T-cell (primary cell): ENCODE results near the gene C1QTNF3. TPM values are rescaled to one million over a fixed set of nuclear protein-coding genes. Genes with fewer than 3 reads are reported as not detected.

Experiments used
- ATAC-seq, 4 experiments: fragments of 200-7000 bp in 3 of 4; fragments of 150-1000 bp in 1 of 4; cut with Tn5 transposase; replicated peaks in 1 of 4; 1 replicate in 3 of 4; 2 replicates in 1 of 4; pipeline ENCODE4 v1.10.0; 2021; ENCODE audit warnings: moderate library complexity in 3 of 4, mild to moderate bottlenecking in 2 of 4, moderate number of reproducible peaks in 1 of 4
- CTCF ChIA-PET, 2 donors: fragments of 300-600 bp; sonication (Branson Sonifier 250); formaldehyde crosslinking; loops; one replicate each; lab custom pipeline; 2022; ENCODE audit warnings: antibody characterized with exemption in 2 of 2; lab: Charles Lee
- POLR2A ChIA-PET, 2 donors: fragments of 300-600 bp; sonication (Branson Sonifier 250); formaldehyde crosslinking; loops; one replicate each; lab custom pipeline; 2022; ENCODE audit warnings: antibody characterized with exemption in 2 of 2; lab: Charles Lee
- DNase-seq, 35 experiments: peaks; one replicate each; pipeline versions ENCODE4 v3.0.0 to v3.0.0-alpha.2; 2013 to 2023
- H3K27ac ChIP-seq: one replicate; pipeline ENCODE4 v1.5.1; 2013; ENCODE audit warnings: low read length
- H3K27me3 ChIP-seq, 2 experiments: replicated peaks in 1 of 2; 1 replicate in 1 of 2; 2 replicates in 1 of 2; pipeline versions ENCODE4 v1.6.1 to v1.7.0; 2013; ENCODE audit warnings: low read length in 1 of 2, mixed read lengths in 1 of 2; ENCODE audit not compliant: control insufficient read depth in 2 of 2, insufficient read depth in 2 of 2; ENCODE audit errors: extremely low read depth in 1 of 2
- H3K36me3 ChIP-seq, 2 donors: 1 replicate in 1 of 2; 2 replicates in 1 of 2; pipeline versions ENCODE4 v1.6.1 to v1.7.0; 2013; ENCODE audit warnings: low read length in 1 of 2; ENCODE audit not compliant: control insufficient read depth in 2 of 2, insufficient read depth in 1 of 2; ENCODE audit errors: extremely low read depth in 1 of 2
- H3K4me1 ChIP-seq, 2 experiments: 1 replicate in 1 of 2; 2 replicates in 1 of 2; pipeline versions ENCODE4 v1.6.1 to v1.7.0; 2013; ENCODE audit warnings: low read length in 2 of 2, mixed read lengths in 1 of 2; ENCODE audit not compliant: insufficient read depth in 2 of 2, control insufficient read depth in 1 of 2; ENCODE audit errors: extremely low read depth in 1 of 2
- H3K4me3 ChIP-seq, 2 donors: 1 replicate in 1 of 2; 2 replicates in 1 of 2; pipeline versions ENCODE4 v1.5.1 to v1.7.0; 2013; ENCODE audit warnings: mild to moderate bottlenecking in 2 of 2, low read length in 1 of 2, moderate library complexity in 1 of 2; ENCODE audit not compliant: control insufficient read depth in 1 of 2; ENCODE audit errors: extremely low read depth in 1 of 2
- H3K9me3 ChIP-seq: 2 replicates; pipeline ENCODE4 v1.7.0; 2013
- H3K27ac Mint-ChIP-seq, 2 donors: one replicate each; pipeline ENCODE4 v1.8.0; 2020 to 2021; ENCODE audit warnings: mild to moderate bottlenecking in 2 of 2, mixed read lengths in 2 of 2
- H3K27me3 Mint-ChIP-seq, 2 donors: one replicate each; pipeline ENCODE4 v1.8.0; 2021 to 2022; ENCODE audit warnings: mixed read lengths in 2 of 2
- H3K36me3 Mint-ChIP-seq: one replicate; pipeline ENCODE4 v1.8.0; 2021; ENCODE audit warnings: mixed read lengths
- H3K4me1 Mint-ChIP-seq, 3 donors: one replicate each; pipeline ENCODE4 v1.8.0; 2020 to 2022; ENCODE audit warnings: mixed read lengths in 3 of 3, mild to moderate bottlenecking in 1 of 3
- H3K4me3 Mint-ChIP-seq, 3 donors: one replicate each; pipeline ENCODE4 v1.8.0; 2020 to 2022; ENCODE audit warnings: mild to moderate bottlenecking in 3 of 3, mixed read lengths in 3 of 3, moderate library complexity in 3 of 3
- H3K9me3 Mint-ChIP-seq, 3 donors: one replicate each; pipeline ENCODE4 v1.8.0; 2020 to 2022; ENCODE audit warnings: mixed read lengths in 3 of 3
- WGBS: methylation state at CpG from one replicate; pipeline ENCODE4 v1.1.5; 2013; ENCODE audit warnings: missing lambda C conversion rate; ENCODE audit not compliant: insufficient coverage; 5-methylcytosine and 5-hydroxymethylcytosine counted together
- total RNA-seq, 35 experiments: library from RNA in 6 of 35; stranded (reverse) in 6 of 35; fragments of 120-200 nt in 1 of 35; gene quantifications; one replicate each; pipeline versions ENCODE4 v1.2.1 to v1.2.4 and lab custom pipeline; 2013 to 2026

C1QTNF3 gene
- total RNA-seq, 5 donors from 2014 or later (not counting 1 experiment from before 2014, with no cell fraction given): 5.4 to 10.6 (median 5.7) TPM

DNA sequence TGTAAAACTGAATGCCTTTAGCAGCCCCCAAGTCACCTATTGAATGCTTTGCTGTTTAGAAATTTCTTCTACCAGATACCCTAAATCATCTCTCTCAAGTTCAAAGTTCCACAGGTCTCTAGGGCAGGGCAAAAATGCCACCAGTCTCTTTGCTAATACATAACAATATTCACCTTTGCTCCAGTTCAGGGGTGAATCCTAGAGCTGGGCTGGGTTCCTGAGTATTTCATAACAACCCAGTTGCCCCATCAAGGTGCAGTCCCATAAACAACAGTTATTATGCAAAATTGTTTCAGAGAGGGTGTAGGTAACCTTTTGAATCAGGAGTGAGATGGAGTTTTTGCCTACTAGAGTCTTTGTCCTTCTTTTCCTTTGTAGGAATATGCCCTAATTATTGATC is 19.0 kb upstream of the C1QTNF3 start:
- Mint-ChIP-seq H3K9me3 (peaks cover 0 to 2% (median 0%) of the 10 kb centered on the region in 3 donors), H3K27me3 (no peaks in the 10 kb centered on the region), H3K36me3 (peaks cover 73% of the 10 kb centered on the region), H3K4me1 (no peaks in the 10 kb centered on the region), H3K27ac (no peak overlapping the region), H3K4me3 (no peak overlapping the region)
- DNase-seq (no peak), ATAC-seq (no peak)
- Histone ChIP-seq H3K36me3 (peaks cover 0 to 2% of the 10 kb centered on the region in 2 donors), H3K9me3 (no peaks in the 10 kb centered on the region), H3K27me3 (no peaks in the 10 kb centered on the region), H3K4me1 (no peaks in the 10 kb centered on the region), H3K4me3 (no peak overlapping the region), H3K27ac (no peak overlapping the region)
- ChIA-PET CTCF (no interaction called here), POLR2A (no interaction called here)

GRCh38 chr5:34059977-34060376 is 17.0 kb upstream of the C1QTNF3 start:
- Histone ChIP-seq H3K36me3 (peaks cover 0 to 2% of the 10 kb centered on the region in 2 donors), H3K9me3 (no peaks in the 10 kb centered on the region), H3K27me3 (no peaks in the 10 kb centered on the region), H3K4me1 (no peaks in the 10 kb centered on the region), H3K4me3 (no peak overlapping the region), H3K27ac (no peak overlapping the region)
- no peak for DNase-seq
- ChIA-PET CTCF (no interaction called here), POLR2A (no interaction called here)
- Mint-ChIP-seq H3K4me1 (no peaks in the 10 kb centered on the region), H3K27ac (no peak overlapping the region), H3K27me3 (no peaks in the 10 kb centered on the region), H3K36me3 (peaks cover 65% of the 10 kb centered on the region), H3K4me3 (no peak overlapping the region), H3K9me3 (no peaks in the 10 kb centered on the region)
- WGBS: no CpG with 5 or more reads among the region's 1 CpG
- no peak for ATAC-seq

GRCh38 chr5:34058532-34058931 is 15.5 kb upstream of the C1QTNF3 start:
- POLR2A ChIA-PET: no interaction called here
- no peaks in the 10 kb centered on the region for H3K4me1 Mint-ChIP-seq
- H3K27me3 Mint-ChIP-seq: no peaks in the 10 kb centered on the region
- no peaks in the 10 kb centered on the region for H3K9me3 Mint-ChIP-seq
- ATAC-seq (no peak), DNase-seq (no peak)
- Histone ChIP-seq H3K9me3 (no peaks in the 10 kb centered on the region), H3K36me3 (no peaks in the 10 kb centered on the region), H3K4me1 (no peaks in the 10 kb centered on the region), H3K27ac (no peak overlapping the region), H3K27me3 (no peaks in the 10 kb centered on the region), H3K4me3 (no peak overlapping the region)
- CTCF ChIA-PET: interaction anchor here in 1 of 2 donors (0.6 kb wide), 1 partner anchor 62 kb away, joined by 3 read pairs; no protein-coding TSS in a partner anchor
- H3K4me3 Mint-ChIP-seq: no peak overlapping the region
- peaks cover 62% of the 10 kb centered on the region for H3K36me3 Mint-ChIP-seq
- no peak overlapping the region for H3K27ac Mint-ChIP-seq
- 100% methylated on average over 1 of the region's 2 CpGs for WGBS

DNA sequence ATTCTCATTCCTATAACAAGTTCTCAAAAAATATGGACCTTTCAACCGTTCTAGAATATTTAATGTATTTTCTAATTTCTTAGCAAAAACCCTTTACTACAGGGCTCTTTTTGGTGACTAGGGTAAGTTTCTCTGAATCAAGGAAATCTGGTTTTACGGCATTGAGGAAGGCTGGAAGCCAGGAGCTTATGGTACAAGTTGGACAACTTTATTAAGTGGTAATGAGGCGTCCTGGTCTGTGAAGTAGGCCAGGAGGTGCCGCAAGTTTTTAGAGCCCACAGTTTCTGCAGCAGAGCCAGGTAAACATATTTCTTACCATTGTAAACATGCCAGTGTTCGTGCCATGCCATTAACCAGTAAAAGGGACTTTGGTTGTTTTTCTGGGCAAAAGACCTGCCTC is 14.6 kb upstream of the C1QTNF3 start:
- Histone ChIP-seq H3K27ac (no peak overlapping the region), H3K27me3 (no peaks in the 10 kb centered on the region), H3K9me3 (no peaks in the 10 kb centered on the region), H3K4me1 (no peaks in the 10 kb centered on the region), H3K4me3 (no peak overlapping the region), H3K36me3 (no peaks in the 10 kb centered on the region)
- no peaks in the 10 kb centered on the region for H3K4me1 Mint-ChIP-seq
- H3K27ac Mint-ChIP-seq: no peak overlapping the region
- POLR2A ChIA-PET: no interaction called here
- DNase-seq (no peak), ATAC-seq (no peak)
- peaks cover 54% of the 10 kb centered on the region for H3K36me3 Mint-ChIP-seq
- 100% methylated on average over 2 of the region's 5 CpGs for WGBS
- CTCF ChIA-PET: no interaction called here
- no peaks in the 10 kb centered on the region for H3K9me3 Mint-ChIP-seq
- H3K27me3 Mint-ChIP-seq: no peaks in the 10 kb centered on the region
- H3K4me3 Mint-ChIP-seq: no peak overlapping the region

DNA sequence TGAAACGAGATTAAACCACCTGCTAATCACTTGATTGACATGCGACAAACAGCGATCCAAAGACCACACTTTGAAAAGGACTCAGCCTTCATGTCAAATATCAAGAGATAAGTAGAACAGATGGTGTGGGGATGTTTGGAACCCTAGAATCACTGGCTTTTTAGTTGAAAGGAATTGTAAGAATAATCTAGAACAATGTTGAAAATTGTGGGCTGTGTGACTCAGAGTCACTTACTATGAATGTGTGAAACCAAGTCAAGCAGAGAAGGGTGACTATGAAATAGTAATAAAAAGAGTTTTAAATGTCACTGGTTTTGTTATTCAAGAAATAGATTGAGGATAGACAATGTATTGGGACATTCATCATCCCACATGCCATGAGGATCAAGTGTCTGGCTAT is 14.1 kb upstream of the C1QTNF3 start:
- H3K27ac ChIP-seq: no peak overlapping the region
- POLR2A ChIA-PET: no interaction called here
- H3K4me3 Mint-ChIP-seq: no peak overlapping the region
- H3K36me3 ChIP-seq: no peaks in the 10 kb centered on the region
- CTCF ChIA-PET: no interaction called here
- no peaks in the 10 kb centered on the region for H3K9me3 Mint-ChIP-seq
- no peak overlapping the region for H3K4me3 ChIP-seq
- H3K36me3 Mint-ChIP-seq: peaks cover 54% of the 10 kb centered on the region
- H3K4me1 ChIP-seq: no peaks in the 10 kb centered on the region
- H3K27ac Mint-ChIP-seq: no peak overlapping the region
- H3K27me3 ChIP-seq: no peaks in the 10 kb centered on the region
- H3K4me1 Mint-ChIP-seq: no peaks in the 10 kb centered on the region
- H3K9me3 ChIP-seq: no peaks in the 10 kb centered on the region
- no CpG with 5 or more reads among the region's 3 CpGs for WGBS
- H3K27me3 Mint-ChIP-seq: no peaks in the 10 kb centered on the region
- DNase-seq: no peak
- no peak for ATAC-seq

- ATAC-seq: no peak
- no peak overlapping the region for H3K27ac ChIP-seq
- H3K4me1 ChIP-seq: no peaks in the 10 kb centered on the region
- WGBS: 100% methylated on average over 3 of the region's 3 CpGs
- H3K9me3 ChIP-seq: no peaks in the 10 kb centered on the region
- H3K27ac Mint-ChIP-seq: no peak overlapping the region
- H3K27me3 Mint-ChIP-seq: no peaks in the 10 kb centered on the region
- ChIA-PET CTCF (no interaction called here), POLR2A (no interaction called here)
- H3K4me1 Mint-ChIP-seq: no peaks in the 10 kb centered on the region
- no peaks in the 10 kb centered on the region for H3K9me3 Mint-ChIP-seq
- H3K4me3 ChIP-seq: no peak overlapping the region
- H3K36me3 Mint-ChIP-seq: peaks cover 53% of the 10 kb centered on the region
- H3K36me3 ChIP-seq: peaks cover 0 to 4% of the 10 kb centered on the region in 2 donors
- H3K27me3 ChIP-seq: no peaks in the 10 kb centered on the region
- H3K4me3 Mint-ChIP-seq: no peak overlapping the region
- DNase-seq: no peak
Observed at GRCh38 chr5:34055667-34056066, 12.7 kb upstream of the C1QTNF3 start.

- Histone ChIP-seq H3K9me3 (no peaks in the 10 kb centered on the region), H3K27ac (no peak overlapping the region), H3K36me3 (peaks cover 2 to 8% of the 10 kb centered on the region in 2 donors), H3K27me3 (no peaks in the 10 kb centered on the region), H3K4me3 (no peak overlapping the region), H3K4me1 (no peaks in the 10 kb centered on the region)
- H3K4me3 Mint-ChIP-seq: no peak overlapping the region
- no peak for DNase-seq
- H3K27me3 Mint-ChIP-seq: no peaks in the 10 kb centered on the region
- no peaks in the 10 kb centered on the region for H3K4me1 Mint-ChIP-seq
- no peaks in the 10 kb centered on the region for H3K9me3 Mint-ChIP-seq
- no CpG with 5 or more reads among the region's 1 CpG for WGBS
- peaks cover 58% of the 10 kb centered on the region for H3K36me3 Mint-ChIP-seq
- ChIA-PET POLR2A (no interaction called here), CTCF (no interaction called here)
- H3K27ac Mint-ChIP-seq: no peak overlapping the region
- no peak for ATAC-seq
Observed at GRCh38 chr5:34054400-34054729, 11.4 kb upstream of the C1QTNF3 start.
